HG03280 (cell line): Measurements from ENCODE around the gene ANKRD31.
"Not testable (repeated sequence)": the region's sequence is repeated elsewhere in the genome, so short reads cannot be mapped to it uniquely, and the experiment has no call there.

Experiments used
- ATAC-seq: cut with Tn5 transposase; IDR thresholded peaks from one replicate; pipeline ENCODE4 v1.9.1; 2021; ENCODE audit warnings: mild to moderate bottlenecking, moderate library complexity; ENCODE audit not compliant: unreplicated experiment

Gene ANKRD31

DNA sequence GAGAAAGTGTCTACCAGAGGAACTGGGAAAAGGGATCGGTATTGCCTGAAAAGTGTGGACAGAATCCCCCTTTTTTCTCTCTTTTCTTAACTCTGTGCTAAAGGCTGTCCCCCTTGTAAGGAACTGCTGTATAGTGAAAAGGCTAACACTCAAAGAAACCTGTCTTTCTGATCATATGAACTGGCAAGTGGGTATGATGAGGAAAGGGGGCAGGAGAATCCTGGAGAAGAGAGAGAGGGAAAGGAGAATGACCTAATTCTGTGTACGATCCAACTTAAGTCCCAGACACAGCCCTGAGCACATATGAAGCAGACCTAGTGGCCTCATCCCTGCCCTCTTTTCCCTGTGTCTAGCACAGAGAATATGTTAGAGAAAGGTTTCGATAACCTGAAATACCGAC lies 967 bp downstream of the ANKRD31 start:
- no peak for ATAC-seq

DNA sequence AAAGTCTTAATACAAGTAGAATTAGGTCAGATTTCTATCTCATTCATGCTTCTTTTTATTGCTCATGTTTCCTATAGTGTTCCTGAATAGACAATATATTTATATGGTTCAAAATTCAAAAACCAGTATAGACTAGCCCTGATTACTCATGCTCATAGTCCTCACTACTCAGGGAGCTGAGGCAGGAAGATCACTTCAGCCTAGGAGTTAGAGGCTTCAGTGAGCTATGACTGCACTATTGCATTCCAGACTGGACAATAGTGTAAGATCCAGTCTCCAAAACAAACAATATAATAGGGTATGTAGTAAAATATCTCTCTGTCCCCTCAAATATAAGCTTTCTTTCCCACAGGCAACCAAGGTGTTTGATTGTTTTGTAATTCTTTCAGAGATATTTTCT lies 2.4 kb downstream of the ANKRD31 start:
- no peak for ATAC-seq

DNA sequence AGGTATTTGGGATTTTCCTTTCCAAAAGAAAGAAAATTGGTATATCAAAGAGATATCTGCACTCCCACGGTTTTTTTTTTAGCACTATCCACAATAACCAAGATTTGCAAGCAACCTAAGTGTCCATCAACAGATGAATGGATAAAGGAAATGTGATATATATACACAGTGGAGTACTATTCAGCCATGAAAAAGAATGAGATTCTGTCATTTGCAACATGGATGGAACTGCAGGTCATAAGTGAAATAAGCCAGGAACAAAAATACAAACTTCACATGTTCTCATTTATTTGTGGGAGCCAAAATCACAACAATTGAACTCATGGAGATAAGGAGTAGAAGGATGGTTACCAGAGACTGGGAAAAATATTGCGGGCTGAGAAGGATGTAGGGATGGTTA lies 9.8 kb downstream of the ANKRD31 start:
- no peak for ATAC-seq

DNA sequence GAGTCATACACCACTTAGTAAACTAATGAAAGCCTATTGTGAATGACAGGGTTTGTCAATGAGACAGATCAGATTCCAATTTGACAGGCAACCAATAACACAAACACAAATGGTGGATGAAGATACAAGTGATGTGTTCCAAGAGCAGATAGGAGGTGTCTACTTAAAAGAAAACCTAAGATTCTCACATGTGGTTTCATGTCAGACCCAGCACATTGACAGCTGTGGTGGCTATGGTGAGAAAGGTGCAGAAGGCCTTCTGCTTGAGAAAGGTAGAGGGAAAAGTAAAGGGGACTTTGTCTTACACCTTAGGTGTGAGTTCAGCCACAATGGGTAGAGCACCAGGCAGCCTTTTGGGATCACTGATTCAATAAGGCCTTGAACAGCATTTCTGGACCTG lies 11.2 kb downstream of the ANKRD31 start:
- ATAC-seq = no peak

DNA sequence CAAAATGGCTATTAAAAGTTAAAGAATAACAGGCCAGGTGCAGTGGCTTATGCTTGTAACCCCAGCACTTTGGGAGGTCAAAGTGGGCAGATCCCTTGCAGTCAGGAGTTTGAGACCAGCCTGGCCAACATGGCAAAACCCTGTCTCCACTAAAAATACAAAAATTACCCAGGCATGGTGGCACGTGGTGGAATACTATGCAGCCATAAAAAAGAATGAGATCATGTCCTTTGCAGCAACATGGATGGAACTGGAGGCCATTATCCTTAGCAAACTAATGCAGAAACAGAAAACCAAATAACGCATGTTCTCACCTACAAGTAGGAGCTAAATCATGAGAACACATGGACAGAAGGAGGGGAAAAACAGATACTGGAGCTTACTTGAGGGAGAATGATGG lies 15.9 kb downstream of the ANKRD31 start:
- not testable (repeated sequence) for ATAC-seq

DNA sequence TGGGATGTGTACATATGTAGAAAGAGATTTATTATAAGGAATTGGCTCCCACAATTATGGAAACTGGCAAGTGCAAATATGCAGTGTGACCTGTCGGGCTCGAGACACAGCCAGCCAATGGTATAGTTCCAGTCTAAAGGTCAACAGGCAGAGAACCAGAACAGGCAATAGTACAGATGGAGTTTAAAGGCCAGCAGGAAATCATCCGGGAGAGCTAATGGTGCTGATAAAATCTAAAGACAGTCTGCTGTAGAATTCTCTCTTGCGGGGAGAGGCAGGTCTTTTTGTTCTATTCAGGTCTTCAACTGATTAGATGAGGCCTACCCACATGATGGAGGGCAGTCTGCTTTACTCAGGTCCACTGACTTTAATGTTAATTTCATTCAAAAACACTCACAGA lies 21.8 kb downstream of the ANKRD31 start:
- ATAC-seq = no peak

DNA sequence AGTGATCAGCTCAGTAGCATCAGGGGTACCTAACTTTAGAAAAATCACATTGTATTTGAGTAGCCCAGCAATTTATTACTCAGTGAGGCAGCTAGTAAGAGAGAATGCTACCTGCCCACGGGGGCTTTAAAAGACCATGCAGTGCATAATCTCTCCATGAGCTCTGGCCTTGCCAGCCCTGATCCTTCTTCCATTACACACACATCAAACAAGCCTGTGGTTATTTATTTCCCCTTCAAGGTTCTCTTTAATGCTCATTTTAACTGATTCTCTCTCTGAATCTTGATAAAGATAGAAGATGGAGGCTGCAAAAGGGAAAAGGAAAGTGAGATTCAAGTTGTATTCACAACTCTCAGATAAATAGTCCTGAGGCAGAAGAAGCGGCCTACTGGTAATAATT lies 22.3 kb downstream of the ANKRD31 start:
- ATAC-seq = no peak

DNA sequence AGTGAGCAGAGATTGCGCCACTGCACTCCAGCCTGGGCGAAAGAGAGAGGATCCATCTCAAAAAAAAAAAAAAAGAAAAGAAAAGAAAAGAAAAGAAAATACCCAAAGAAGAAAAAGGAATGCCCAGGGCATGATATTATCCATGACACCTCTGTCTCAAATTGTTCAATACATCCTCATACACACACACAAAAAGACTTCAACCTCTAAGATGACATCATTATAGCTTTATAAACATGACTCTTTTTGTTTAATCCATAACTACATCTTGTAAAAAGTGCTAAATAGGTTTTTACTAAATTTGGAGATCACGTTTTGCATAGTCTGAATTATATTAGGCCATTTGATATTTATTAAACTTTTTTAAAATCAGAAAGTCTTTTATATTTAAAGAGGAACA lies 33.1 kb downstream of the ANKRD31 start:
- ATAC-seq = no peak

DNA sequence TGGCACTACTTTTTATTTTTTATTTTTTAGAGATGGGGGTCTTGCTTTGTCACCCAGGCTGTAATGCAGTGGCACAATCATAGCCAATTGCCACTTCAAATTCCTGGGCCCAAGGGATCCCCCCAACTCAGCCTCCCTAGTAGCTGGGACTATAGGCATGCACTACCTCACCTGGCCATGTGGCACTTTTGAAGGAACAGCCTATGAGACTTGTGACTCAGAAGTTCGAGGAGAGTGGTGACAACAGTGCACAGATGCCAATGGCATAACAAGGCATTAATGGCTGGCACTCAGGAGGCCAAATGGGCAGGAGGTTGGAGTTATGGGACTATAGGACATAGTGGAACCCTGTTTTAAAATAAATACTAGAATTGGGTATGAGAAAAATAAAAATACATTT lies 33.7 kb downstream of the ANKRD31 start:
- no peak for ATAC-seq

DNA sequence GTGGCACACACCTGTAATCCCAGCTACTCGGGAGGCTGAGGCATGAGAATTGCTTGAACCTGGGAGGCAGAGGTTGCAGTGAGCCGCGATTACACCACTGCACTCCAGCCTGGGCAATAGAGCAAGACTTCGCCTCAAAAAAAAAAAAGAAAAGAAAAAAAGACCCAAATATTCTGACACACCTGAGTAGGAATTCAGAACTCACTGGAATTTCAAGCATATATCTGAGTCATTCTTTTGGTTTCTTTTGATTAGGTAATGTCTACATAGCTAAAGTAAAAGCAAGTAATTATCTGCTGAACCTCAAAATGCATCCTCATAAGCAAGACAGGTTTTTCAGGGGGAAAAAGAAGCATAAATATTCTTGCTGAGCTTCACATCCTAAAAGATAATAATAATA lies 35.9 kb downstream of the ANKRD31 start:
- ATAC-seq = no peak

DNA sequence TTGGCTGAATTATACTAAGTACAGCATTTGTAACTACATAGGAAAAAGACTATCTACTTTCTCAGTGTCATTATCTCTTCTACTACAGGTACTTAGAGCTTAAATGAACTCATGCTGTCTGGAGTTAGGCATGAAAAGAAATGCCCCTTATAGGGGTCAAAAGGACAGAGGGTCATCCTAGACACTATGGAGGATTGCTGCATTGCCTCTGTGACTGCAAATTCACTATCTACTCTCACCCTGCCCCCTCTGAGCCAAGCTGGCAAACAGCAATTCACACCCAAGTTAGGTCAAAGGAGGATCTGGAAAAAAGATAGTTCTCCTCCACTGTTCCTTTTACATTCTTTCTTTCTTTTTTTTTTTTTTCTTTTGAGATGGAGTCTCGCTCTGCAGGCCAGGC lies 36.7 kb downstream of the ANKRD31 start:
- ATAC-seq = no peak

DNA sequence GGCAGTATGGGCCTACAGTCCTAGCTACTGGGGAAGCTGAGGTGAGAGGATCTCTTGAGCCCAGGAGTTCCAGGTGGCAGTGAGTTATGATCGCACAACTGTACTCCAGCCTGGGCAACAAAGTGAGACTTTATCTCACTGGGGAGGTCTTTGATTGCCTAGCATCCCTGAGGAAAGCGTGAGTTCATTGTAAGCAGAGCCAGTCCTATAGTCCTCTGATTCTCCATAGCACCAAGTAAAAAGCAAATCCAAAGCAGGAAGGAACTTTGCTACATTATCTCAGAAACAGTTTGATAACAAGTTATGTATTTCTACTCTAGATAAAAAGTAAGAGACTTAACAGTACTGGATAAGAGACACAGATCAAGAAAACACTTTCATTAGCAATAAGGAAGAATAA lies 37.6 kb downstream of the ANKRD31 start:
- no peak for ATAC-seq

DNA sequence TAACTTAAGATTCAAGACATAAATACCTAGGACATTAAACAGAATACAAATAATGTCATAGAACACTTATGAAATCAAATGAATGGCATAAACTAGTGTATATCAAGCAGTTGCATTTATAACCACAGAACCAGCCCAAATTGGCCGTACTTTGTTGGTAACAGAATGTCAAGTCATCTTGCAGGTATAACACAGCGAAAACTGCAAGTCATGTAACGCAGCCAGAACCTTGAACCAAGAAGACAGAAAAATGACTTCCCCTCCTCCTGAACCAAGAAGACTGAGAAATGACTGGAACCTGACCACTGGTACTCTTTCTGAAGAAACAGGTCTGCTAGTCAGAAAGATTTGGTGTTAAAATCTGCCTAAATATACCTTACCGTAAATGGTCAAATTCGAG lies 38.9 kb downstream of the ANKRD31 start:
- no peak for ATAC-seq

DNA sequence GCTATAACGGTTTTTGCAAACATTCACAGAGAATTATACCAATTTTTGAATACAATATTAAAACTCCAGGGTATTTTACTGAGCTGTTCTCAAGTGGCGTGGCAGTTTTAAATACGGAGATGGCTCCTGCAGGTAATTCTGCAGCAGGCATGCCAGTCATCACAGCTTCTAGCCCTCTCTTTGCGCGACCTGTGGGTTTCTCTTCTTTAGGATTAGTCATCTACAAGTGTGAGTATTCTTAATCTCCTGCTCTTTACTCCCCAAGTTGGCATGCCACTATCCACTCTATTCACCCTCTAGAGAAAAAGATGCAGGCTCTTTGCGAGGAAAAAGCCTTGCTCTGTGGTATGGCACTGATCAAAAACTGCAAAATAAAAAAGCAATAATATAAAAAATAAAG lies 43.9 kb downstream of the ANKRD31 start:
- ATAC-seq = no peak

DNA sequence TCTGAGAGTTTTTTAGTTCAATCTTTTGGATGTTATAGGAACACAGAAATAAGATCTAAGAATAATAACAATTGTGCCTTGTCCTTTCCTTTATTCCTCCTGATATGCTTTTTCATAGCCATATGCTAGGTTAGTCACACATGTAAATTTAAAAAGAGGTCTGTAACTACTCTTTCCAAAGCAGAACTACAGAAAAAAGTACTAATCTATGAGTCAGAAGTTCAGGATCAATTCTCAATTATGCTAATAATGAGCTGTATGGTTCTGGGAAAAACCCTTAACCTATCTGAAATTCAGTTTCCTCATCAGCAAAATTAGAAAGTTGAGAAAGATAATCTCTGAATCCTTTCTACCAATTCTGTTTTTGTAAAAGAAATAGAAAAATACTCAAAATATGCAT lies 44.4 kb downstream of the ANKRD31 start:
- ATAC-seq = no peak

DNA sequence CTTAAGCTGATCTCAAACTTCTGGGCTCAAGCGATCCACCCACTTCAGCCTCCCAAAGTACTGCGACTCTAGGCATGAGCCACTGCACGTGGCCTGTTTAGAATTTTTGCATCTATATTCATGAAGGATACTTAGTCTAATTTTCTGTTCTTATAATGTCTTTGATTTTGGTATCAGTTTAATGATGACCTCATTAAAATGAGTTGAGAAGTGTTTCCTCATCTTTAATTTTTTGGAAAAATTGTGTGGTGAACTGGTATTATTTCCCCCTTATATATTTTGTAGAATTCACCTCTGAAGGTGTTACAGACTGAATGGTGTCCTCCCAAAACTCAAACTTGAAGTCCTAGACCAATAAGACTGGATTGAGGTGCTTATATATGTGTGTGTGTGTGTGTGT lies 46.5 kb downstream of the ANKRD31 start:
- ATAC-seq = no peak

DNA sequence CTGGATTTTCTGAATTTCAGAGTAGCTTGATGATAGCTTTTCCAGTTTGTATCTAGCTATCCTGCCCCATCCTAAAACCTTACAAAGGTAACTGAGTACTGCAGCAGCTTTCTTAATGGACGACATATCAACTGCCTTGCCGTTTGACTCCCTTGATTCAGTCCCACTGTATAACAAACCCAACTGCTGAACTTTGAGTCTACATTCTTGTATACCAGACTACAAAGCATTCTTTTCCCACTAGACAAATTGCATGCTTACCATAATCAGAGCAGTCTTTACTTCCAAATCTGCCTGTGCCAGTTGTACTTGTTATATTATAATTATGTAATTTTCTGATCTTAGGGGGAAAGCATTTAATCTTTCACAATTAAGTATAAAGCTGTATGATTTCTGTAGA lies 47.3 kb downstream of the ANKRD31 start:
- no peak for ATAC-seq

DNA sequence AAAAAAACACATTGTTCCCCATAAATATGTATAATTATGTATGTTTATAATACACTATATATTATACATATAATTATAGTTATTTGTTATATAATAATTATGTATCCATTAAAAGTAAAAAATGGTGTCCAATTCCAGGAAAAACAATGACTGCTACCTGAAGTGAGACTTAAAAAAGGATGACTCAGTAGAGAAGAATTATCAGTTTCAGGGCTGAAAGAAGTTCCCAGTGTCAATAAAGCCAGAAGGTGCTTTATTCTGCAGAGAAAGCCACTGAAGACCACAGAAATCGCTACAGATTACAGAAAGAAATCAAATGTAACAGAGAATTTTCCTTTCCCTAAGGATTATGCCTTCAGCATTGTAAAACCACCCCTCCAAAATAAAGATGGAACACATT lies 50.9 kb downstream of the ANKRD31 start:
- ATAC-seq = no peak

DNA sequence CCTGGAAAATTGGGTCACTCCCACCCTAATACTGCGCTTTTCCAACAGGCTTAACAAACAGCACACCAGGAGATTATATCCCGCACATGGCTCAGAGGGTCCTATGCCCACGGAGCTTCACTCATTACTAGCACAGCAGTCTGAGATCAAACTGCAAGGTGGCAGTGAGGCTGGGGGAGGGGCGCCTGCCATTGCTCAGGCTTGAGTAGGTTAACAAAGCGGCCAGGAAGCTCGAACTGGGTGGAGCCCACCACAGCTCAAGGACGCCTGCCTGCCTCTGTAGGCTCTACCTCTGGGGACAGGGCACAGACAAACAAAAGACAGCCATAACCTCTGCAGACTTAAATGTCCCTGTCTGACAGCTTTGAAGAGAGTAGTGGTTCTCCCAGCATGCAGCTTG lies 60.7 kb downstream of the ANKRD31 start:
- ATAC-seq = not testable (repeated sequence)

DNA sequence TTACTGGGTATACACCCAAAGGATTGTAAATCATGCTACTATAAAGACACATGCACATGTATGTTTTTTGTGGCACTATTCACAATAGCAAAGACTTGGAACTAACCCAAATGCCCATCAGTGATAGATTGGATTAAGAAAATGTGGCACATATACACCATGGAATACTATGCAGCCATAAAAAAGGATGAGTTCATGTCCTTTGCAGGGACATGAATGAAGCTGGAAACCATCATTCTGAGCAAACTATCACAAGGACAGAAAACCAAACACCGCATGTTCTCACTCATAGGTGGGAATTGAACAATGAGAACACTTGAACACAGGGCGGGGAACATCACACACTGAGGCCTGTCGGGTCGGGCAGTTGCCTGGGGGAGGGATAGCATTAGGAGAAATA lies 61.8 kb downstream of the ANKRD31 start:
- not testable (repeated sequence) for ATAC-seq

DNA sequence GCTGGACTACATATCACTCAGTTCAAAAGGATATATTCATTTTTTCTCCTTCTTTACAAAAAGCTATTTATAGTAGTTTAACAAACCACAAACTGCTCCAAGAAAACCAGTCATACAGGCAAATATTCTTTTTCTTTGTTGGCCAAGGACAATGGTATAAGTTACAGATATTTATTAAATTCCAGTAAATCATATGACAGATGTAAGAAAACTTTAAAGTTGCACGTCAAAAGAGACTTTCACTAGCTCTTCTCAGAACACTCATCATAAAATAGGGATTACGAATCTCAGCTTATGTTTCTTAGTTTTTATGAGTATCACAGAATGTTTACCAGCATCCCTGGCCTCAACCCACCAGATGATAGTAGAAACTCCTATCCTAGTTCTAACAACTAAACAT lies 67.2 kb downstream of the ANKRD31 start:
- ATAC-seq = no peak

DNA sequence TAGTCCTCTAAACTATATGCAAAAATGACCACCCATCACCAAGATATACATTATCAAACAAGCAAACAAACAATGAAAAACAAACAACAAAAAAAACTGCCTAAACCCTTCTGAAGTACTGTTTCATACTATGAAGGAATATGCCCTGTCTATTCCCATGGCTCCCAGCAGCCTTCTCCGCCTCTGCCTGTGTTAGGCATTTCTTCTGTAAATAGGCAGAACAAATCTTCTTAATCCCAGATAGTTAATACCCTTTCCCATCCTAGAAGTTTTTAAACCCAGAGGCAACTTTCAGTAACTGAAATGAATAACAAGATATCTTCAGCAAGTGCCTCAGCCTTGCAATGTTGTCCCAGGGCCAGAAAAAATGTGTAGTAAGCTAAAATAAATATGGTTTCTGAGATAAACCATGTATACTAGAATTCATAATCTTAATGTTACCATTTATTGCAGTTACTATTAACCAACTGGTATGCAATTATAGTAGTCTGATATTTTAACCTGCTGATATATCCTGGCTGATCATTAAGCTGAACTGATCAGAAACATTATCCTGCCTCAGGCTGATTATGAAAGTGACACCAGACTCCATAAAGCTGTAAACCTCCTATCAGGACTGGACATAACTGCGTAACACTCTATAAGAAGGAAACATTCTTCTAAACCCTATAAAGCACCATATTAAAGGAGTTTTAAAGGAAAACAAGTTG lies 68.5 kb downstream of the ANKRD31 start:
- no peak for ATAC-seq

DNA sequence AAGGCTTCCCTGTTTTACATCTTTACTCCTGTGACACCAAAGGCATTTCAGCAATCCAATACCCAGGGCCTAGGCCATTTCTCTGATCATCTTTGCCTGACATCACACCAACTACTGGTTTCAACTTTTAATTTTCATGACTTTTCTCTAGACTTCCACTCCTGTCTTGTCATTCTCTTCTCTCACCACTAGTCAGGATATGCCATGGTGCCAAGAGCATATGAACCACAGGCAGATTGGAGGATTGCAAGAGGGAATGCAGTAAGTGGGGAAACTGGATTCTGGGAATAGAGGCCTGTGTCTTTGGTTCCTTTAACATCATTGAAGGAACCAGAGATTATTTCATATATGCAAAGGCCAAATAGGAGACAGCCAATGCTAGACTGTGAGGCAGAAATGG lies 69.3 kb downstream of the ANKRD31 start:
- ATAC-seq = no peak
